Nephron (organoid): ENCODE results near the gene NFYC.

Experiments used
- H3K27ac Mint-ChIP-seq, 3 experiments: 2 replicates each; pipeline ENCODE4 v1.8.0; 2020; ENCODE audit warnings: mixed read lengths in 3 of 3, mild to moderate bottlenecking in 2 of 3, moderate library complexity in 1 of 3
- H3K27me3 Mint-ChIP-seq: 2 replicates; pipeline ENCODE4 v1.8.0; 2021; ENCODE audit warnings: low read depth, mild to moderate bottlenecking, moderate library complexity, mixed read lengths
- H3K36me3 Mint-ChIP-seq: 2 replicates; pipeline ENCODE4 v1.8.0; 2020; ENCODE audit warnings: low read depth, mixed read lengths
- H3K4me1 Mint-ChIP-seq: 2 replicates; pipeline ENCODE4 v1.8.0; 2020; ENCODE audit warnings: mixed read lengths
- H3K4me3 Mint-ChIP-seq, 3 experiments: 2 replicates each; pipeline ENCODE4 v1.8.0; 2020; ENCODE audit warnings: mild to moderate bottlenecking in 3 of 3, mixed read lengths in 3 of 3, moderate library complexity in 2 of 3
- H3K9me3 Mint-ChIP-seq: 2 replicates; pipeline ENCODE4 v1.8.0; 2020; ENCODE audit warnings: mixed read lengths
- CTCF ChIP-seq, 3 experiments: fragments of 200-600 bp; sonication (generic); IDR thresholded peaks; one replicate each; pipeline ENCODE4 v1.5.0; 2021; ENCODE audit warnings: antibody characterized with exemption in 3 of 3; ENCODE audit not compliant: unreplicated experiment in 3 of 3

Gene NFYC

GRCh38 chr1:40808444-40808843 lies 116.9 kb downstream of the NFYC start:
- peaks cover 42% of the 10 kb centered on the region for H3K4me1 Mint-ChIP-seq
- no peaks in the 10 kb centered on the region for H3K9me3 Mint-ChIP-seq
- no peak for TF ChIP-seq CTCF (IDR thresholded peaks at IDR 0.05; ENCODE audit: unreplicated experiment in 3 of 3)
- peaks cover 9% of the 10 kb centered on the region for H3K27me3 Mint-ChIP-seq
- peak overlapping the region in 1 of 3 experiments; percentile 5 for H3K4me3 Mint-ChIP-seq
- no peaks in the 10 kb centered on the region for H3K36me3 Mint-ChIP-seq
- H3K27ac Mint-ChIP-seq: peak overlapping the region; percentile 71 to 78 (median 78)

- Mint-ChIP-seq H3K9me3 (no peaks in the 10 kb centered on the region), H3K27ac (peak overlapping the region; percentile 71 to 78 (median 78)), H3K36me3 (no peaks in the 10 kb centered on the region), H3K4me1 (peaks cover 42% of the 10 kb centered on the region), H3K27me3 (peaks cover 9% of the 10 kb centered on the region), H3K4me3 (peak overlapping the region in 1 of 3 experiments; percentile 5)
- no peak for TF ChIP-seq CTCF (IDR thresholded peaks at IDR 0.05; ENCODE audit: unreplicated experiment in 3 of 3)
These were observed 117.4 kb downstream of the NFYC start for GRCh38 chr1:40808909-40809308.

- Mint-ChIP-seq H3K4me1 (peaks cover 35% of the 10 kb centered on the region), H3K36me3 (no peaks in the 10 kb centered on the region), H3K27ac (peak overlapping the region in 1 of 3 experiments; percentile 40), H3K9me3 (no peaks in the 10 kb centered on the region), H3K4me3 (no peak overlapping the region), H3K27me3 (peaks cover 16% of the 10 kb centered on the region)
- TF ChIP-seq CTCF (IDR thresholded peaks at IDR 0.05; ENCODE audit: unreplicated experiment in 3 of 3): no peak
These were observed 119.4 kb downstream of the NFYC start for GRCh38 chr1:40810927-40811326.

GRCh38 chr1:40815420-40815819 lies 123.9 kb downstream of the NFYC start:
- no peaks in the 10 kb centered on the region for H3K9me3 Mint-ChIP-seq
- H3K4me1 Mint-ChIP-seq: peaks cover 6% of the 10 kb centered on the region
- no peak overlapping the region for H3K4me3 Mint-ChIP-seq
- no peaks in the 10 kb centered on the region for H3K36me3 Mint-ChIP-seq
- no peak overlapping the region for H3K27ac Mint-ChIP-seq
- peaks cover 40% of the 10 kb centered on the region for H3K27me3 Mint-ChIP-seq
- no peak for TF ChIP-seq CTCF (IDR thresholded peaks at IDR 0.05; ENCODE audit: unreplicated experiment in 3 of 3)

- peak overlapping the region; percentile 68 to 77 (median 74) for H3K4me3 Mint-ChIP-seq
- no peaks in the 10 kb centered on the region for H3K9me3 Mint-ChIP-seq
- no peak overlapping the region for H3K27ac Mint-ChIP-seq
- no peaks in the 10 kb centered on the region for H3K36me3 Mint-ChIP-seq
- no peak for TF ChIP-seq CTCF (IDR thresholded peaks at IDR 0.05; ENCODE audit: unreplicated experiment in 3 of 3)
- H3K27me3 Mint-ChIP-seq: peaks cover 32% of the 10 kb centered on the region
- H3K4me1 Mint-ChIP-seq: peaks cover 6% of the 10 kb centered on the region
These were observed 126.3 kb downstream of the NFYC start for GRCh38 chr1:40817791-40818263.

- peak overlapping the region; percentile 45 to 77 (median 68) for H3K4me3 Mint-ChIP-seq
- H3K4me1 Mint-ChIP-seq: peaks cover 6% of the 10 kb centered on the region
- no peaks in the 10 kb centered on the region for H3K9me3 Mint-ChIP-seq
- H3K27ac Mint-ChIP-seq: no peak overlapping the region
- TF ChIP-seq CTCF (IDR thresholded peaks at IDR 0.05; ENCODE audit: unreplicated experiment in 3 of 3): no peak
- H3K27me3 Mint-ChIP-seq: peaks cover 32% of the 10 kb centered on the region
- H3K36me3 Mint-ChIP-seq: no peaks in the 10 kb centered on the region
These were observed 126.9 kb downstream of the NFYC start for GRCh38 chr1:40818264-40818961.
